HG03565 (cell line): ENCODE measurements around the gene LEFTY1.
A peak's percentile ranks its signal among the peaks of the same experiment; 100 is the strongest.
"Not testable (repeated sequence)": the region's sequence is repeated elsewhere in the genome, so short reads cannot be mapped to it uniquely, and the experiment has no call there.

Experiments used
- ATAC-seq: cut with Tn5 transposase; IDR thresholded peaks from one replicate; pipeline ENCODE4 v1.9.1; 2021; ENCODE audit warnings: mild to moderate bottlenecking, moderate library complexity; ENCODE audit not compliant: unreplicated experiment

LEFTY1 gene

GRCh38 chr1:225888898-225889601, at the start of gene LEFTY1:
LEFTY1 (minus strand) TSS chr1:225889146; CDS start chr1:225889066, 80 bp downstream.
- ATAC-seq, result no peak

DNA sequence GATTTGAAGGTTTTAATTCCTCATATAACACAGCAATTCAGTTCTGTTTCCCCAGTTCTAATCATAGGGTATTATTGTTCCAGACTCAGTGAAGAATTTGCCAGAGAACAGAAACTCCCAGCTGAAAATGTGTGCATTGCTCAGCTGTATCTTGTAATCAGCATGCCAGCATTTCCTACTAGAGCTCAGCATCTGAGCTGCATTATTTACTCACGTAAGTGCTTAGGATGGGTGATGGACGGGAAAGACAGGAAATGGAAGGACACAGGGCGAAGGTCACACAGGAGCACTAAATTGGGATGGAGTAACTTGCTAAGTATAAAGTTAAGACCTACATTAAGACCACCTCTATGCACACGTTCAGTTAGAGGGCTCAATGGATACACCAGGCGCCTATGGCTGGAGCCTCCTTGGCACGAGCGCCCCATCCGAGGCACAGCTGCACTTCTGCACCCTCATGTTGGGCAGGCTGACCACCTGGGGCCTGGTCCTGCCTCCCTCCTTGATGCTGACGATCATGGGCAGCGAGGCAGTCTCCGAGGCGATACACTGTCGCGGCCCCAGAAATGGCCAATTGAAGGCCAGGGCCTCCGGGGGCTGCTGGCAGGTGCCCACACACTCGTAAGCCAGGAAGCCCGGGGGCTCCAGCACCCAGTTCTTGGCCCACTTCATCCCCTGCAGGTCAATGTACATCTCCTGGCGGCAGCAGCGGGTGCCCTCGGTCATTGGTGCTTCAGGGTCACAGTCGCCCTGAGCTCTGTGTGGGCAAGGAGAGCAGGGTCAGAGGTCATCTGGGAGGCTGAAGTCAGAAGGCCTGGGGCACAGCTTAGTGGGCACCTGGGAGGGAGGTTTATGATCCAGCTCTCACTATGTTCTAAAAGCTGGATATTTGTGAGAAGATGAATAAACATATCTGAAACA, 48.4 kb upstream of the LEFTY1 start:
- no peak for ATAC-seq

DNA sequence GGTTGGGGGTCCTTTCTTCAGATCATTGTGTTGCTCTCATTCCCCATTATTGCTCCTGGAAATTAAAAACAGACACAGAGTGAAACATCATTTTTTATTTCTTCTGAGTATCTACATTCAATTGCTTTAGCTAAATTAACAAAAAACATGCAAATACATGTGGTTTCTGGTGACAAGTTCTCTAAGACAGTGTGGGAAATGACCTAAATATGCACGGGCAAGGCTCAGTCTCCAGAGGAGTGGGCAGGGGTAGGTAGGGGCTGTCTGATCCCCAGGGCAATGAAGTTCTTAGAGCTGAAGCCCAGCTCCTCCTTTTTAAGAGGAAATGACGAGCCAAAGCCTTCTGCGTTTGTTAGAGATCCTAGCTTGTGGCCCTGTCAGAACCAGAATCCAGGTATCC, 47.6 kb upstream of the LEFTY1 start:
- no peak for ATAC-seq

DNA sequence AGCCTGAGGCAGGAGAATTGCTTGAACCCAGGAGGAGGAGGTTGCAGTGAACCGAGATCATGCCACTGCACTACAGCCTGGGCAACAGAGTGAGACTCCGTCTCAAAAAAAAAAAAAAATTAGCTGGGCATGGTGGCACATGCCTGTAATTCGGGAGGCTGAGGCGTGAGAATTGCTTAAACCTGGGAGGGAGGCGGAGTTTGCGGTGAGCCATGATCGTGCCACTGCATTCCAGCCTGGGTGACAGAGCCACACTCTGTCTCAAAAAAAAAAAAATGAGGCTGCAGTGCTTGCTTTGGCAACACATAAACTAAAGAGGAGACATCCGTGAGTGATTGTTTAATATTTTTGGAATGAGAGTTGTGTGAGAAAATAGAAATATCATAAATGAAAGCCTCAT, 47.1 kb upstream of the LEFTY1 start:
- not testable (repeated sequence) for ATAC-seq

DNA sequence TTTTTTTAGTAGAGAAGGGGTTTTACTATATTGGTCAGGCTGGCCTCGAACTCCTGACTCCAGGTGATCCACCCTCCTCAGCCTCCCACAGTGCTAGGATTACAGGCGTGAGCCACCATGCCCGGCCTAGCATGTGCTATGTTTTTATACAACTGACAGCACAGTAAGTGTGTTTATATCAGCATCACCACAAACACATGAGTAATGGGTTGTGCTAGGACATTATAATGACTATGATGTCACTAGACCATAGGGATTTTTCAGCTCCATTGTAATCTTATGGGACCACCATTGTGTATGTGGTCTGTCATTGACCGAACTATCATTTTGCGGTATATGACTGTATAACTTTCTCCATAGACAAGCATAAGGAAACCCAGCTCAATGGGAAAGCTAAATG, 45.8 kb upstream of the LEFTY1 start:
- no peak for ATAC-seq

DNA sequence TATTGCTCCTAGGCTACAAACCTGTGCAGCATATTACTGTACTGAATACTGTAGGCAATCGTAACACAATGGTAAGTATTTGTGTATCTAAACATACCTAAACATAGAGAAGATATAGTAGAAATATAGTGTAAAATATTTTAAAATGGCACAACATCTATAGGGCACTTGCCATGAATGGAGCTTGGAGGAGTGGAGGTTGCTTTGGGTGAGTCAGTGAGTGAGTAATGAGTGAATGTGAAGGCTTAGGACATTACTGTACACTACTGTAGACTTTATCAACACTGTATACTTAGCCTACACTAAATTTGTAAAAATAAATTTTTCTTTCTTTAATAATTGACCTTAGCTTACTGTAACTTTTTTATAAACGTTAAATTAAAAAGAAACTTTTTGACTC, 44.1 kb upstream of the LEFTY1 start:
- ATAC-seq, result no peak

DNA sequence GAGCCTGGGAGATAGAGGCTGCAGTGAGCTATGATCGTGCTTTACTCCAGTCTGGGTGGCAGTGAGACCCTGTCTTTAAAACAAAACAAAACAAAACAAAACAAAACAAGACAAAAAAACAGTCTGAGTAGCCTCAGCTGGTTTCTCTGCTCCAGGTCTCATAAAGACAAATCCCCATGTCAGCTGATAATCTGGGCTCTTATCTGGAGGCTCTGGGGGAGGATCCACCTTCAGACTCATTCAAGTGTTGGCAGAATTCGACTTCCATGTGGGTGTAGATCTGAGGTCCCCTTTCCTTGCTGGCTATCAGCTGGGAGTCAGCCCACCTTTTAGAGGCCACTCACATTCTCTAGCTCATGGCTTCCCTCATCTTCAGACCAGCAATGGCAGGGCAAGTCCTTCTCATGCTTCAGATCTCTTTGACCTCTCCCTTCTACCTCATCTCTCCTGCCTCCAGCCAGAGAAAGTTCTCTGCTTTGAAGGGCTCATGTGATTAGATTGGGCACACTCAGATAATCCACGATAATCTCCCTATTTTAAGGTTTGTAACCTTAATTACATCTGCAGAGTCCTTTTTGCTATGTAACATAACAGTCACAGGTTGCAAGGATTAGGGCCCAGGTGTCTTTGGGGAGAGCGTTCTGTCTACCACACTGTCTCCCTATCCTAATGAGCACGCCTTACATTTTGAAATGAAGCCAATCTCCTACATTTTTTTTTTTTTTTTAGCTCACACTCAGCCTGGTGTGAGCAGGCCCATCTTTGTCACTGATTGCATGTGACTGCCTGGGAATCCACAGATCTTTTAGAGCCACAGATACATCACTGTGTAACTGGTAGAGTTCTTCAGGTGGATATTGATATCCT, 42.6 kb upstream of the LEFTY1 start:
- ATAC-seq, result no peak

DNA sequence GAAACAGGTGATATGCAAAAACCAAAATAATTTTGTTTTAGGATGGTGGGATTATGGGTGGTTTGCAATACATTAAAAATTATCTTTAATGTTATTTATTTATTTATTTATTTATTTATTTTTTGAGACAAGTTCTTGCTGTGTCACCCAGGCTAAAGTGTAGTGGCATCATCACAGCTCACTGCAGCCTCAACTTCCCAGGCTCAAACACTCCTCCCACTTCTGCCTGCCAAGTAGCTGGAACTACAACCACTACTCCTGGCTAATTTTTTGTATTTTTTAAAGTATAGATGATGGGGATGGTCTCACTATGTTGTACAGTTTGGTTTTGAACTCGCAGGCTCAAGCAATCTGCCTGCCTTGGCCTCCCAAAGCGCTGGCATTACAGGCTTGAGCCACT, 41.6 kb upstream of the LEFTY1 start:
- no peak for ATAC-seq

DNA sequence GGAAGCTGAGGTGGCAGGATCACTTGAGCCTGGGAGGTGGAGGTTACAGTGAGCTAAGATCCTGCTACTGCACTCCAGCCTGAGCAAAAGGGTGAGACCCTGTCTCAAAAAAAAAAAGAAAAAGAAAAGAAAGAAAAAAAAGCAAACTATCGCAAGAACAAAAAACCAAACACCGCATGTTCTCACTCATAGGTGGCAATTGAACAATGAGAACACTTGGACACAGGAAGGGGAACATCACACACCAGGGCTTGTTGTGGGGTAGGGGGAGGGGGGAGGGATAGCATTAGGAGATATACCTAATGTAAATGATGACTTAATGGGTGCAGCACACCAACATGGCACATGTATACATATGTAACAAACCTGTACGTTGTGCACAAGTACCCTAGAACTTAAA, 40.5 kb upstream of the LEFTY1 start:
- not testable (repeated sequence) for ATAC-seq

- no peak for ATAC-seq
Measured at GRCh38 chr1:225928186-225929175, 39.5 kb upstream of the LEFTY1 start.

DNA sequence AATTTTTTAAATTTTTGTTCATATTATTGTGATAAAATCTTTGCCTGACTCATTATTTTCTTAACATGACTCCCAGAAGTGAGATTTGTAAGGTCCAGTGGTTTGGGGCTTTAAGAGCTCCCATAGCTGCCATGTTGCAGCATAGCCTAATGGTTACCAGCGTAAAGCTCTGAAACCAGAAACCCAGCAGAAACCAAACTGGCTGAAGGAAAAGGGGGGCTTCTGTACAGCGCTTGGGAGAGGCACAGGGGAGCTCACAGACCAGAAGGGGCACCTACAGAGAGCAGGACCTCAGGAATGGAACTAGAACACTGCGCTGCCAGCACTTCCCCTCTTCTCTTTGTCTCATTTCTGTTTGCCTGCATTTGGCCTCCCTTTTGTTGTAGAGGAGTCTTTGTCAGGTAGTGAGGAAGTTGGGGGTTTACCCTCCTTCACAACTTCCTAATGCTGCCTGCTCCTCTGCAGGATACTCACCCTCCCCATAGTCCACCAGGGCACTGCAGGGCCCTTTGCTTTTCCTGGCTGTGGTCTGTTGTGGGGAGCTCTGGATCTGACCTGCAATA, 37.7 kb upstream of the LEFTY1 start:
- ATAC-seq, result no peak

- peak; percentile 97 for ATAC-seq
Measured at GRCh38 chr1:225923692-225924555, 35.0 kb upstream of the LEFTY1 start, which contains the start of gene PYCR2. PYCR2 (minus strand) TSS chr1:225924250; CDS start chr1:225924110, 140 bp downstream.

DNA sequence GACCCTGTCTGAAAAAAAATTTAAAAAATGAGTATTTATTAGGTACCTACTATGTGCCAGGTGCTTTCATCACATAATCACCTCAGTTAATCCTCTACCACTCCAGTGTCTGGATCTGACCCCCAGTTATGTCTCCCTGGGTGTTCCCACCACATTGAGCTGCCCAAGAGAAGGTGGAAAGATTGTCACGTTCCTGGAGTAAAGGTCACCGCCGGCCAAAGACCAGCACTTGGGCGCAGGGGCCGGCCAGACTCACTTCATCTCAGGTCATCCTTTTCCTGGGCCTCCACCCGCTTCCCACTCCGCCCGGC, 34.4 kb upstream of the LEFTY1 start:
- ATAC-seq, result no peak

DNA sequence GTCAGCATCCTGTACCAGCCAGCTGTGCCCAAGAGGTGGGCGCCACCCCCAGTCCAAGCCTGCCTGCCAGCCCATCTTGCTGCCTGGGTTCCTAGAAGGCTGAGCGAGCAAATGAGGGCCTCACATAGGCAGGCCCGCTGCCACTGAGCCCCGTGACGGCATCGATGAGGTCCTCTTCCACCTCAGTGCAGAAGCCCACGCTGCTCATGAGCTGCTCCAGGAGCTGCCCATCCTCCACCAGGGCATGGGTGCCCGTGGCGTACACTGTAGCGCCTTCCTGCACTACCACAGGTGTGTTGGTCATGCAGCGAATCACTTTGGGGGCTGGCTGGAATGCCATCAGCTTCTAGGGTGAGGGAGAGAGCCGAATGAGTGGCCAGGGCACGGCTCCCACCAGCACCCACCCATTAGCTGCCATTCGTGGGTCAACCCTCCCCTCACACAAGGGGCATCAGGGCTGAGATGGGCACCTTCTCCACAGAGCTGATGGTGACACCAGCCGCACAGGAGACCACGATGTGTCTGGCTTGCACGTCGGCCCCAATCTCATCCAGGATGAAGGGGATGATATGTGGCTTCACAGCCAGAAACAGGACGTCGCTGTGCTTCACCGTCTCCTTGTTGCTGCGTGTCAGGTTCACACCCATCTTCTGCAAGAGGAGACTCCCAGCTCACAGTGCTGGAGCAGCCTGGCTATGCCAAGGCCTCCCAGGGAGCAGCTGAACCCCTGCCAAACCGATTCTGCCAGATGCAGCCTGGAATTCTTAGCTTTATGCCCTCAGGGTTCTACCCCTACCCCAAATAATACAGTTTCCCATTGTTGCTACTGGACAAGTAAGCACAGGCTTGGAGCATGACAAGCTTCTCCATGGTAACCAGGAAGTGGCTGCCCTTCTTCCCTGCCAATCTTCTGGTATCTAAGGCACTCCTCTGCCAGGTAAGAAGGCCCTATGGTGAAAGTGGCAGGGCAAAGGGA, 33.1 kb upstream of the LEFTY1 start:
- ATAC-seq, result no peak

DNA sequence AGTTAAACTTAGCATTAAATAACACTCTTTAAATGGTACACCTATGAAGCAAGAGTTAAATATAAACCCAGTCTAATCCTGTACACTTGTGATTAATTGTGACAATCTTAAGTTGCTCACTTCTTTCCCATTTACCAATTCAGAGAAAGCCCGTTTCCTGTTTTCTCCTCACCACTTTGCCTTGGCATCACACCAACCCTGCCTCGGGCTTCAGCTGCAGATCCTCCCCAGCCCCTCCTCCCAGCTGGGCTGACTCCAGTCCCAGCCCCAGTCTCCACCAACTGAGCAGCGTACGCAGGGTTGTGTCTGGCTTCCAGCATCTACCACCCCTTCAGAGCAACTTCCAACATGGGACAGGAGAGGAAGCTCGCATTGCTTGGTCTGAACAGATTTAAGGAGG, 31.0 kb upstream of the LEFTY1 start:
- ATAC-seq, result no peak

DNA sequence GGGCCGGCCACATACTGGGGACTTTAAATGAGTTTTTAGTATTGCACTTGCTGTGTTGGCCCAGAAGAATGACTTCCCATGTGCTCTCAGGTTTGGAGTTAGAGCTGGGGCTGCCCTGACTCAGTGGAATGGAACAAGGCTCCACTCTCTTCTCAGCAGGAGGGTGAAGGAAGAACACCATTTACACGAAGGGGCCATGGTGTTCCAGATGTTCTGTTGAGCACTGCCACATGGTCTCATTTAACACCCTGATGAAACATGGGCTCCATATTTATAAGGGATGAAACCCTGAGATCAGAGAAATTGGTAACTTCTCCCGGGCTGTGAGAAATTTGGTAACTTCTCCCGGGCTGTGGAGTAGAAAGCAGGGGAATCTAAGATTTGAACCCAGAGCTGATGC, 29.3 kb upstream of the LEFTY1 start:
- no peak for ATAC-seq

DNA sequence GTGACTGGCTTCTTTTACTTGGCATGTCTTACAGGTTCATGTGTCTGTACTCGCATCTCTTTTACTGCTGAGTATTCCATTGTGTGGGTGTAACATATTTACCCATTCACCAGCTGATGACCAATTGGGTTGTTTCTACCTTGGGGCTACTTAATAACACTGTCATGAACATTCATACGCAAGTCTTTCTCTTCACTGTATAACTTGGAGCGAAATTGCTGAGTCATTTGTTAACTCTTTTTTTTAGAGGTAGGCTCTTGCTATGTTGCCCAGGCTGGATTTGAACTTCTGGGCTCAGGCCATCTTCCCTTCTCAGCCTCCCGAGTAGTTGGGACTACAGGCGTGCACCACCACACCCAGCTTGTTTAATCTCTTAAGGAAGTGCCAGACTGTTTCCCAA, 28.6 kb upstream of the LEFTY1 start:
- no peak for ATAC-seq

GRCh38 chr1:225917101-225917500, 28.2 kb upstream of the LEFTY1 start:
- no peak for ATAC-seq
